22Rv1 (cell line): ENCODE measurements around the gene PWWP2B.

Source experiments
- CTCF ChIP-seq: fragments of 450-650 bp; IDR thresholded peaks from 2 replicates; pipeline ENCODE4 v1.5.1; 2017; ENCODE audit warnings: mild to moderate bottlenecking
- ZFX ChIP-seq: fragments of 450-650 bp; IDR thresholded peaks from 2 replicates; pipeline ENCODE4 v1.6.1; 2017; ENCODE audit warnings: antibody characterized with exemption, borderline replicate concordance

- TF ChIP-seq CTCF (no peak), ZFX (no peak)
Observed at GRCh38 chr10:132388891-132389432, 8.0 kb upstream of the PWWP2B start.
